Measurements from ENCODE around the gene TAF5L.

DNA sequence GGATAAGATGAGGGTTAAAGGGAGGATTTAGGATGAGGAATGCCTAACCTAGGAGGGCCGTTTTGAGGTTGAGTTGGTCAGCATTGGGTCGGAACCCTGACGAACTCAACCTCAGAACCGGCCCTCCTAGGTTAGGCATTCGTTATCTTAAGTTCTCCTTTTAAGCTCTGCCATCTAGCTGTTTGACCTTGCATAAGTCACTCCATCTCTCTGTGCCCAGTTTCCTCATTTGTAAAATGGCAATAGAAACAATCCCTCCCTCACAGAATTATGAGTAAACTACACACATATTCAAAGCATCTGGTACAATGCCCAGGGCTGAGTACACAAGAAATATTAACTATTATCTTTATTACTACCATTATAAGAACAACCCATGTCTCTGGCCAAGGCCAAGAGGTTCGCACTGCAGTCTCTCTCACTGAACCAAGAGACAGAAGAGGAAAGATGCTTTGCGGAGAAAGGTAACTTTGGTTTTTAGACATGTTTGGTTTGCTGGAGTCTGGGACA lies 72.2 kb downstream of the TAF5L start:
- TF ChIP-seq, protein P1, sequence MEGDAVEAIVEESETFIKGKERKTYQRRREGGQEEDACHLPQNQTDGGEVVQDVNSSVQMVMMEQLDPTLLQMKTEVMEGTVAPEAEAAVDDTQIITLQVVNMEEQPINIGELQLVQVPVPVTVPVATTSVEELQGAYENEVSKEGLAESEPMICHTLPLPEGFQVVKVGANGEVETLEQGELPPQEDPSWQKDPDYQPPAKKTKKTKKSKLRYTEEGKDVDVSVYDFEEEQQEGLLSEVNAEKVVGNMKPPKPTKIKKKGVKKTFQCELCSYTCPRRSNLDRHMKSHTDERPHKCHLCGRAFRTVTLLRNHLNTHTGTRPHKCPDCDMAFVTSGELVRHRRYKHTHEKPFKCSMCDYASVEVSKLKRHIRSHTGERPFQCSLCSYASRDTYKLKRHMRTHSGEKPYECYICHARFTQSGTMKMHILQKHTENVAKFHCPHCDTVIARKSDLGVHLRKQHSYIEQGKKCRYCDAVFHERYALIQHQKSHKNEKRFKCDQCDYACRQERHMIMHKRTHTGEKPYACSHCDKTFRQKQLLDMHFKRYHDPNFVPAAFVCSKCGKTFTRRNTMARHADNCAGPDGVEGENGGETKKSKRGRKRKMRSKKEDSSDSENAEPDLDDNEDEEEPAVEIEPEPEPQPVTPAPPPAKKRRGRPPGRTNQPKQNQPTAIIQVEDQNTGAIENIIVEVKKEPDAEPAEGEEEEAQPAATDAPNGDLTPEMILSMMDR (IDR thresholded peaks at IDR 0.05): no peak
- TF ChIP-seq POLR2A (IDR thresholded peaks at IDR 0.05): no peak

All from esophagus squamous epithelium (tissue), 4 donors.